Ishikawa (cell line): Measurements from ENCODE around the gene SOWAHB.

Experiments used
- CEBPB ChIP-seq: IDR thresholded peaks from 2 replicates; pipeline ENCODE4 v1.6.1; 2012
- CREB1 ChIP-seq: IDR thresholded peaks from 2 replicates; pipeline ENCODE4 v1.6.1; 2012; ENCODE audit warnings: low read depth
- EGR1 ChIP-seq: IDR thresholded peaks from 2 replicates; pipeline ENCODE4 v1.6.1; 2012
- EP300 ChIP-seq: IDR thresholded peaks from 2 replicates; pipeline ENCODE4 v1.6.1; 2012; ENCODE audit warnings: borderline replicate concordance
- FOXM1 ChIP-seq: IDR thresholded peaks from 2 replicates; pipeline ENCODE4 v1.6.1; 2012; ENCODE audit warnings: low read depth, borderline replicate concordance
- MAX ChIP-seq: IDR thresholded peaks from 2 replicates; pipeline ENCODE4 v1.6.1; 2012
- NFIC ChIP-seq: IDR thresholded peaks from 2 replicates; pipeline ENCODE4 v1.6.1; 2012
- RAD21 ChIP-seq: IDR thresholded peaks from 2 replicates; pipeline ENCODE4 v1.6.1; 2012; ENCODE audit warnings: low read depth
- REST ChIP-seq: IDR thresholded peaks from 2 replicates; pipeline ENCODE4 v1.6.1; 2012; ENCODE audit warnings: low read depth, mild to moderate bottlenecking
- TAF1 ChIP-seq: IDR thresholded peaks from 2 replicates; pipeline ENCODE4 v1.6.1; 2012; ENCODE audit warnings: low read depth, mild to moderate bottlenecking
- TCF12 ChIP-seq: IDR thresholded peaks from 2 replicates; pipeline ENCODE4 v1.6.1; 2012; ENCODE audit warnings: low read depth
- TEAD4 ChIP-seq: IDR thresholded peaks from 2 replicates; pipeline ENCODE4 v1.6.1; 2012
- USF1 ChIP-seq: IDR thresholded peaks from 2 replicates; pipeline ENCODE4 v1.6.1; 2012
- YY1 ChIP-seq: IDR thresholded peaks from 2 replicates; pipeline ENCODE4 v1.6.1; 2012; ENCODE audit warnings: low read depth
- ZBTB7A ChIP-seq: IDR thresholded peaks from 2 replicates; pipeline ENCODE4 v1.6.1; 2012; ENCODE audit warnings: low read depth

The SOWAHB gene

GRCh38 chr4:76898385-76898692 lies 395 bp upstream of the SOWAHB start:
- TF ChIP-seq NFIC (no peak), TCF12 (no peak), RAD21 (no peak), MAX (no peak), EGR1 (no peak), TAF1 (no peak), ZBTB7A (no peak), CEBPB (no peak), USF1 (no peak), FOXM1 (no peak), CREB1 (no peak), EP300 (no peak), TEAD4 (no peak), REST (no peak), YY1 (no peak)

GRCh38 chr4:76896614-76897535 lies 1.1 kb downstream of the SOWAHB start:
- TF ChIP-seq FOXM1 (no peak), EP300 (no peak), TEAD4 (no peak), USF1 (no peak), NFIC (peak; percentile 18; the same call in 1 of the 2 replicates), TCF12 (no peak; the same call in 1 of the 2 replicates), REST (0 out of 2 replicates have a peak, but pooled peaks have one; percentile 20), EGR1 (no peak), CREB1 (peak; percentile 11; the same call in 1 of the 2 replicates), CEBPB (no peak), TAF1 (peak; percentile 46; the same call in 1 of the 2 replicates), MAX (peak; percentile 42; the same call in 1 of the 2 replicates), RAD21 (no peak), ZBTB7A (0 out of 2 replicates have a peak, but pooled peaks have one; percentile 5), YY1 (peak; percentile 14; the same call in 1 of the 2 replicates)

GRCh38 chr4:76896048-76896447 lies 1.9 kb downstream of the SOWAHB start:
- TF ChIP-seq TCF12 (no peak), YY1 (no peak), CEBPB (no peak), TAF1 (no peak), MAX (no peak), ZBTB7A (no peak), USF1 (no peak), CREB1 (no peak), REST (no peak), FOXM1 (no peak), NFIC (no peak), RAD21 (no peak), TEAD4 (no peak), EP300 (no peak)
